ENCODE measurements around the gene COL23A1.
"Not testable (repeated sequence)": the region's sequence is repeated elsewhere in the genome, so short reads cannot be mapped to it uniquely, and the experiment has no call there.

Gene COL23A1

DNA sequence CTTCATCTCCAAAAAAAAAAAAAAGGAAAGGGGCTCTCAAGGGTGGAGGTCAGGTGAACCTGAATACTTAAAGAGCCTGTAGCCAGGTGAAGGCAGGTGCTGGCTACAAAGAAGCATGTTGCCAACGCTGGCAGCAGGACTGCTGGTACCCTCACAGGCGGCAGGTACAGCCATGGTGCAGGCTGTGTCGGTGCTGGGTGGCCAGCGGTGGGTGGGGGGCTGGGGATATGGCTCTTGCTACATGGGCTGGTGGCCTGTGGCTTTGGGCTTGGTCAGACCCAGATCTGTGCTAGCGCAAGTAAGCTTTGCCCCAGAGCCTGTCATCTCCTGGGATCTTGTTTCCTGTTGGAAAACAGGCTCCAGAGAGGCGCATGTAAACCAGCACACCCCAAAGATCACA lies 271.3 kb downstream of the COL23A1 start:
- no peak for TF ChIP-seq GATA1 (IDR thresholded peaks at IDR 0.05; ENCODE audit: low read depth, low read length)
- no peak for TF ChIP-seq POLR2A (IDR thresholded peaks at IDR 0.05; ENCODE audit: low read length)
- no peak for DNase-seq

- TF ChIP-seq POLR2A (IDR thresholded peaks at IDR 0.05; ENCODE audit: low read length) (no peak), GATA1 (IDR thresholded peaks at IDR 0.05; ENCODE audit: low read depth, low read length) (no peak)
- DNase-seq, result no peak
These were observed 271.8 kb downstream of the COL23A1 start for GRCh38 chr5:178318382-178318781.

DNA sequence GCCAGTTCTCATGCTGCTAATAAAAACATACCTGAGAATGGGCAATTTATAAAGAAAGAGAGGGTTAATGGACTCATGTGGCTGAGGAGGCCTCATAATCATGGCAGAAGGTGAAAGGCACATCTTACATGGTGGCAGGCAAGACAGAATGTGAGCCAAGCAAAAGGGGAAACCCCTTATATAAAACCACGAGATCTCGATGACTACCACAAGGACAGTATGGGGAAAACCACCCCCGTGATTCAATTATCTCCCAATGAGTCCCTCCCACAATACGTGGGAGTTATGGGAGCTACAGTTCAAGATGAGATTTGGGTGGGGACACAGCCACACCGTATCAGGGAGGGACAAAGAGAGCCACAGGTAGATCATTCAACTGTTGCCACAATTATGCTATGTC lies 272.5 kb downstream of the COL23A1 start:
- DNase-seq, result not testable (repeated sequence)

DNA sequence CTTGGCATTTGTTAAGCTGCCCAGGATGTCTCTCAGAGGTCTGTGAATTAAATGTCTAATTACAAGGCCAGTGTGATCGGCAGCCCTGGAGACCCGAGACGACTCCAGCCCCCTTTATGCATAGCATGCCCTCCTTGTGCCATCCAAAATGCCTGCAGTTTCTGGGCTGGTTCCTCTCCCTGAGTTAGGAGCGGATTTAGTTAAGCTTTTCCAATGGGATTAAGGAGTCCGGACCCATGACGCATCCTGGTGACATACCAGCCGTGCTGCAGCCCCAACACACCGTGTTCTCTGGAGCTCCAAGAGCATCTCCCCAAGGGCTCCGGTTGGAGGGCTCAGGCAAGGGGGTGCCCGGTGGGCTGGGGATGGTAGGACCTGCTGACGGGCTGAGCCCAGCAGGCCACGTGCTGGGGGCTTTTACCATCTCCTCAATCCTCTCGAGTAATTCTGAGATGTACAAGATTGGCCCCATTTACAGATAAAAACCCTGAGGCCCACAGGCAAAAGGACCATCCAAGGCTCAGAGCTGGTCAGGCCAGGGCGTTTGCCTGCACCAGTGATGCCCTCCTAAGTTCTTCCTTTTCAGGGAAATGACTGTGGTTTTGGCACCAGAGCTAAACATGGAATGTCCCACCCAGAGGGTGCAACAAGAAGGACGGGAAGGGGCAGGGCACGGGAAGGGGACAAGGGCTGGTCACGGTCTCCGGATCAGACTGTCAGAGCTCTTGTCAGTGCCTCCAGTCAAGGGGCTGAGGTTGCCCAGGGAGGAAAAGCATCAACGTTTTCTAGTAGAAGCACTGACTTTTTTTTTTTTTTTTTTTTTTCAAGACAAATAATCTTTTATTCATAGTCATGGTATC lies 275.0 kb downstream of the COL23A1 start:
- no peak for TF ChIP-seq GATA1 (IDR thresholded peaks at IDR 0.05; ENCODE audit: low read depth, low read length)
- no peak for TF ChIP-seq POLR2A (IDR thresholded peaks at IDR 0.05; ENCODE audit: low read length)
- DNase-seq, result no peak

GRCh38 chr5:178314061-178314660 lies 276.0 kb downstream of the COL23A1 start:
- no peak for TF ChIP-seq GATA1 (IDR thresholded peaks at IDR 0.05; ENCODE audit: low read depth, low read length)
- no peak for TF ChIP-seq POLR2A (IDR thresholded peaks at IDR 0.05; ENCODE audit: low read length)
- DNase-seq, result no peak

- TF ChIP-seq POLR2A (IDR thresholded peaks at IDR 0.05; ENCODE audit: low read length) (no peak), GATA1 (IDR thresholded peaks at IDR 0.05; ENCODE audit: low read depth, low read length) (no peak)
- no peak for DNase-seq
These were observed 276.9 kb downstream of the COL23A1 start for GRCh38 chr5:178313316-178313715.

DNA sequence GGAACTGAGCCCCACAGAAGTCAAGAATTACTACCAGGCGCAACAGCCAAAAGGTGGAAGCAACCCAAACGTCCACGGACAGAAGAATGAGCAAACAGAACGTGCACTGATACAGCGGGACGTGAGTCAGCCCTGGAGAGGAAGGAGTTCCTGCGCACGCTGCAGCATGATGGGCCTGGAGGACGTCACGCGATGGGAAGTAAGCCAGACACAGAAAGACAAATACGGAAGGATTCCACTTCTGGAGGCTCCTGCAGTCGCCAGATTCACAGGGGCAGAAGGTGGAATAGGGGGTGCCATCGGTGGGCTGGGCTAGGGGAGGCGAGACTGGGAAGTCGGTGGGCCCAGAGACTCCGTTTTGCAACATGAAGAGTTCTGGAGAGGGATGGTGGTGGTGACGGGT lies 277.3 kb downstream of the COL23A1 start:
- TF ChIP-seq POLR2A (IDR thresholded peaks at IDR 0.05; ENCODE audit: low read length), result no peak
- no peak for TF ChIP-seq GATA1 (IDR thresholded peaks at IDR 0.05; ENCODE audit: low read depth, low read length)
- DNase-seq, result no peak

DNA sequence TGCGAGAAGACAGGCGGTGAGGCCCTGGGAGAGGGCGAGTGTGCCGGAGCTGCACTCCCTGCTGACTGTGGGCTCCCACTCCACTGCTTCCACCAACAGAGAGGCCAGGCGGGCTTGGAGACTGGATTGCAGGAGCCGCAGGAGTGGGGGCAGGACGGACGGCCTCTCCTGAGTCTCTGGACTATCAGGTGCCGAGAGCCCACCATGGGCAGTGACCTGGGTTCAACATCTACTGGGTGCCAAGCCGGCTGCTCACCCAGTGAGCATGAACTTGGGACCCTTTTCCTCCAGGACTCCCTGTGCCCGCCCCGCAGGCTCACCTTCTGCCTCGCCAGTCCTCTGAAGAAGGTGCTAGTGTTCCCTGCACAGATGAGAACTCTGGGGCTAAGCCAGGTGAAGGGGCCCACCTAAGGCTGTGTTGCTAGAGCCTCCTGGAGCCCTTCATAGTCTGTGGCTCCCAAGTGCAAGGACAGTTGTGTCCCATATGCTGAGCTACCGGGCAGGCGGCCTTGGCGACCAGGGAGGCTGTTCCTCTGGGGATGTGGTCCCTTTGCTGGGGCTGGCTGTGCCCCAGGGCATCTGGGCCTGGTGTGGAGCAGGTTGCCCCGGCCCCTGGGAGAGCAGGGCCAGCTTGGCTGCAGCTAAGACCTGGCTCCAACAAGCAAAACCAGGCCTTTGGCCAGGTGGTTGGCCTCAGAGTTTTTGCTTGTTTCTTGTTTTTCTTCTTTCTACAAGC lies 279.9 kb downstream of the COL23A1 start:
- TF ChIP-seq GATA1 (IDR thresholded peaks at IDR 0.05; ENCODE audit: low read depth, low read length) (no peak), POLR2A (IDR thresholded peaks at IDR 0.05; ENCODE audit: low read length) (no peak)
- no peak for DNase-seq

- DNase-seq, result no peak
- TF ChIP-seq GATA1 (IDR thresholded peaks at IDR 0.05; ENCODE audit: low read depth, low read length) (no peak), POLR2A (IDR thresholded peaks at IDR 0.05; ENCODE audit: low read length) (no peak)
These were observed 280.8 kb downstream of the COL23A1 start for GRCh38 chr5:178309271-178310013.

DNA sequence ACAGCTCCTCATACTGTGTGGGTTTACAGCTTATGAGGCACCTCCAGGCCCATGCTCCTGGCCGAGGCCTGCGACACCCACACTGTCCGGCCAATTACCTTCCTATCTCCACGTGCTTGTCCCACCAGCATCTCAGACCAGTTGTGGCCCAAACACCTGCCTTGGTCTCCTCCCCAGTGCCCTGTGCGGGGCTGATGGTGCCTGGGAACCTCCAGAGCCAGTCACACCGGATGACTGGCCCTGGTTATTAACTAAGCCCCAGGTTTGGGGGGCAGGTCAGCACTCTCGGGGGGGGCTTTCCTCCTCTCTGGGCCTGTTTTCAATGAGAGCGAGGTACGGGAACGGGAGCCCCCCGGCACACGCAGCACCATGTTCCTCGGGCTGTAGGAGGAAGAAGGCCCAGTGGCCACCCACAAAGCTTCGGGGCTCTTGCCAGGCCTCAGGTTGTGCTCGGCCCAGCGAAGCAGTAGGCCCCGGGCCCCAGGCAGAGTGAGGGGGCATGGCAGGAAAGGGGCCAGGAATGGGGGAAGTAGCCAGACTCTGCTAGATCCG lies 281.6 kb downstream of the COL23A1 start:
- DNase-seq, result no peak
- no peak for TF ChIP-seq POLR2A (IDR thresholded peaks at IDR 0.05; ENCODE audit: low read length)
- no peak for TF ChIP-seq GATA1 (IDR thresholded peaks at IDR 0.05; ENCODE audit: low read depth, low read length)

DNA sequence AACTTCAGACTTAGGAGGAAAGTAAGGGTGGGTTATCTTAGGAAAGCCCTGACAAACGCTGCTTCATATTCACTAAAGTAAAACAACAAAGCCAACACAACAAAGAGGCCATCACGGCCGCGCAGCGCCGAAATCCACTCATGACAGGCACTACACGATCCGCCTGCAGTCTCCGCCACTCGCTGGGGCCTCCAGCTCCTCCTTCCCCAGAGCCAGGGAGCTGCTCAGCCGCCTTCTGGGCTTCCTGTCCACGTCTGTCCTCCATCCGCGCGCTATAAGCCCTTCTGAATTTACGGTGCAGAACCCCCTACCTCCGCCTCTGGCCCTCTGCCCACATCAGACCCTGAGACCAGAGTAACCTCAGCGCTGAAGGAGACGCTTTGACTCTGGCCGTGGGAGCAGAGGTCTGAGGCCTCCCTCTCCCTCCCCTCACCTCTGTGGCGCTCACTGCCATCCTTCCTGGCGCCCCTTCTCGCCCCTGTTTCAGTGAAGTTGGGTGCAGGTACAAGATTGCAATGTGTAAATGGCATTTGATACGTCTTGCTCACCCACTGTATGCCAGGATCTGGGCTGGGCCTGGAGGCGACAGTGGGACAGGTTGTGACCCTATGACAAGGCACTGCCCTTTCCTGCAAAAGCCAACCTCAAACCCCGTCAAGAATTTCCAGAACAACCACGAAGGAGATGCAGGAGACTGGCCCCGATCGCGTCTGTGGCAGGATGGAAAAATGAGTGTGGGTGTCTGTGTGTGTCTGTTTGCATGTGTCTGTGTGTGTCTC lies 282.7 kb downstream of the COL23A1 start:
- no peak for DNase-seq
- TF ChIP-seq GATA1 (IDR thresholded peaks at IDR 0.05; ENCODE audit: low read depth, low read length) (no peak), POLR2A (IDR thresholded peaks at IDR 0.05; ENCODE audit: low read length) (no peak)

DNA sequence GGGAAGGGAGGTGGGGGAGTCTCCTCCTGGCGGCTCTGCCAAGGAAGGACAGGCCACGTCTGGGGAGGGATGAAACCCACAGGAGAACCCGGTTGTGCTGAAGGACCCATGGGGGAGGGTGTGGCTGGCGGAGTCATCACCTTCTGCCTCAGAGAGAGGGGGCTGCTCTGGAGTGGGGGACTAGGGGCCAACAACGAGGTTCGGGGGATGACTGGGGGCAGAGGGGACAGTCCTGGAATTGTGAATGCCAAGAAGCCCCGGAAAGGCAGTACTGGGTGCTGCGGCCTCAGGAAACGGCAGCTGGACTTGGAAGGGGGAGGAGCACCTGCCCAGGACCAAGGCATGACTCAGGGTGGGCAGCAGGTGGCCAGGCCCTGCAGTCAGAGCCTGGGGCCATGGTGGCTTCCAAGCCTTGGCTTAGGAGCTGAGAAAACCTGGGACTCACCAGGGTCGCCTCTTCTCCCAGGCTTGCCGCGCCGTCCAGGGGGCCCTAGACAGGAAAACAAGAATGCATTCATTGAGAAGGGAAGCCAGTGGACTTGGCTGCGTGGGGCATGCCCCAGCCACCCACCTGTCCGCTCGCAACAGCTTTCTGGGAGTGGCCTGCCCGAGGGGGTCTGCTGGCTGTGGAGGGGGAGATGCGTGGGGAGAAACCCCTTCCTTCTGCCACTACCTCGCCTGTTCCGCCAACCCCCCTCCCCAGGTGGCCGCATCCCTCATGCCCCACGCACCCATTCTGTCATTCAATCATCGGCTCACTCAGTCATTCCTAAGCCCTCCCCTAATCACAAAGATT lies 283.6 kb downstream of the COL23A1 start:
- TF ChIP-seq GATA1 (IDR thresholded peaks at IDR 0.05; ENCODE audit: low read depth, low read length), result no peak
- TF ChIP-seq POLR2A (IDR thresholded peaks at IDR 0.05; ENCODE audit: low read length), result no peak

More for the DNA sequence above, 283.6 kb downstream of the COL23A1 start:
- DNase-seq, result no peak
